Activated T-cell treated with anti-CD3 and anti-CD28 coated beads, Interleukin-2, amount 50 U/mL, for 24 hours (primary cell): ENCODE data around the gene MYO10.
"Not testable (repeated sequence)": the region's sequence is repeated elsewhere in the genome, so short reads cannot be mapped to it uniquely, and the experiment has no call there.

Experiments
- DNase-seq: peaks from one replicate; pipeline ENCODE4 v3.0.0-alpha.2; 2020
- H3K27ac Mint-ChIP-seq: 2 replicates; pipeline ENCODE4 v1.8.0; 2020; ENCODE audit warnings: mild to moderate bottlenecking, mixed read lengths
- H3K27me3 Mint-ChIP-seq: 2 replicates; pipeline ENCODE4 v1.8.0; 2020; ENCODE audit warnings: mixed read lengths
- H3K36me3 Mint-ChIP-seq: 2 replicates; pipeline ENCODE4 v1.8.0; 2020; ENCODE audit warnings: low read depth, mixed read lengths
- H3K4me1 Mint-ChIP-seq: 2 replicates; pipeline ENCODE4 v1.8.0; 2020; ENCODE audit warnings: low read depth, mixed read lengths
- H3K4me3 Mint-ChIP-seq: 2 replicates; pipeline ENCODE4 v1.8.0; 2020; ENCODE audit warnings: mild to moderate bottlenecking, moderate library complexity, mixed read lengths
- H3K9me3 Mint-ChIP-seq: 2 replicates; pipeline ENCODE4 v1.8.0; 2020; ENCODE audit warnings: mixed read lengths

Gene MYO10

GRCh38 chr5:16727755-16728325 lies 208.2 kb downstream of the MYO10 start:
- H3K36me3 Mint-ChIP-seq = no peaks in the 10 kb centered on the region
- H3K27ac Mint-ChIP-seq = no peak overlapping the region
- peaks cover 10% of the 10 kb centered on the region for H3K27me3 Mint-ChIP-seq
- H3K4me3 Mint-ChIP-seq = no peak overlapping the region
- H3K4me1 Mint-ChIP-seq = peaks cover 13% of the 10 kb centered on the region
- H3K9me3 Mint-ChIP-seq = no peaks in the 10 kb centered on the region
- DNase-seq = no peak

- DNase-seq = no peak
- Mint-ChIP-seq H3K4me3 (no peak overlapping the region), H3K36me3 (no peaks in the 10 kb centered on the region), H3K9me3 (no peaks in the 10 kb centered on the region), H3K27me3 (peaks cover 7% of the 10 kb centered on the region), H3K27ac (no peak overlapping the region), H3K4me1 (peaks cover 13% of the 10 kb centered on the region)
Observed at GRCh38 chr5:16726538-16726946, 209.5 kb downstream of the MYO10 start.

GRCh38 chr5:16725575-16725974 lies 210.5 kb downstream of the MYO10 start:
- H3K27me3 Mint-ChIP-seq = peaks cover 5% of the 10 kb centered on the region
- H3K27ac Mint-ChIP-seq = no peak overlapping the region
- peaks cover 13% of the 10 kb centered on the region for H3K4me1 Mint-ChIP-seq
- no peaks in the 10 kb centered on the region for H3K36me3 Mint-ChIP-seq
- H3K4me3 Mint-ChIP-seq = no peak overlapping the region
- H3K9me3 Mint-ChIP-seq = no peaks in the 10 kb centered on the region
- DNase-seq = no peak

GRCh38 chr5:16723821-16724220 lies 212.3 kb downstream of the MYO10 start:
- Mint-ChIP-seq H3K27me3 (no peaks in the 10 kb centered on the region), H3K4me3 (no peak overlapping the region), H3K4me1 (peaks cover 13% of the 10 kb centered on the region), H3K27ac (no peak overlapping the region), H3K9me3 (no peaks in the 10 kb centered on the region), H3K36me3 (no peaks in the 10 kb centered on the region)
- no peak for DNase-seq

GRCh38 chr5:16722097-16722495 lies 214.0 kb downstream of the MYO10 start:
- no peak for DNase-seq
- H3K4me3 Mint-ChIP-seq = no peak overlapping the region
- no peaks in the 10 kb centered on the region for H3K36me3 Mint-ChIP-seq
- H3K4me1 Mint-ChIP-seq = peaks cover 10% of the 10 kb centered on the region
- H3K9me3 Mint-ChIP-seq = no peaks in the 10 kb centered on the region
- no peak overlapping the region for H3K27ac Mint-ChIP-seq
- no peaks in the 10 kb centered on the region for H3K27me3 Mint-ChIP-seq

GRCh38 chr5:16721151-16722096 lies 214.7 kb downstream of the MYO10 start:
- Mint-ChIP-seq H3K4me1 (peaks cover 6% of the 10 kb centered on the region), H3K4me3 (no peak overlapping the region), H3K27ac (no peak overlapping the region), H3K36me3 (no peaks in the 10 kb centered on the region), H3K9me3 (no peaks in the 10 kb centered on the region), H3K27me3 (no peaks in the 10 kb centered on the region)
- DNase-seq = no peak

GRCh38 chr5:16718036-16718435 lies 218.1 kb downstream of the MYO10 start:
- not testable (repeated sequence) for DNase-seq, H3K36me3 Mint-ChIP-seq, H3K9me3 Mint-ChIP-seq, H3K4me1 Mint-ChIP-seq, H3K4me3 Mint-ChIP-seq, H3K27ac Mint-ChIP-seq
- H3K27me3 Mint-ChIP-seq = peaks cover 11% of the 10 kb centered on the region

GRCh38 chr5:16713386-16713928 lies 222.6 kb downstream of the MYO10 start:
- Mint-ChIP-seq H3K36me3 (no peaks in the 10 kb centered on the region), H3K27ac (no peak overlapping the region), H3K27me3 (peaks cover 20% of the 10 kb centered on the region), H3K4me1 (peaks cover 1% of the 10 kb centered on the region), H3K9me3 (no peaks in the 10 kb centered on the region), H3K4me3 (peak overlapping the region; percentile 10)
- no peak for DNase-seq

- Mint-ChIP-seq H3K4me1 (peaks cover 1% of the 10 kb centered on the region), H3K36me3 (no peaks in the 10 kb centered on the region), H3K9me3 (no peaks in the 10 kb centered on the region), H3K27ac (no peak overlapping the region), H3K4me3 (no peak overlapping the region), H3K27me3 (peaks cover 20% of the 10 kb centered on the region)
- DNase-seq = no peak
Observed at GRCh38 chr5:16712620-16713019, 223.5 kb downstream of the MYO10 start.

GRCh38 chr5:16712178-16712577 lies 223.9 kb downstream of the MYO10 start:
- Mint-ChIP-seq H3K36me3 (no peaks in the 10 kb centered on the region), H3K4me3 (no peak overlapping the region), H3K9me3 (no peaks in the 10 kb centered on the region), H3K4me1 (peaks cover 1% of the 10 kb centered on the region), H3K27me3 (peaks cover 20% of the 10 kb centered on the region), H3K27ac (no peak overlapping the region)
- no peak for DNase-seq

GRCh38 chr5:16709691-16710433 lies 226.2 kb downstream of the MYO10 start:
- Mint-ChIP-seq H3K9me3 (no peaks in the 10 kb centered on the region), H3K27me3 (peaks cover 20% of the 10 kb centered on the region), H3K4me1 (peaks cover 1% of the 10 kb centered on the region), H3K27ac (no peak overlapping the region), H3K4me3 (no peak overlapping the region), H3K36me3 (no peaks in the 10 kb centered on the region)
- no peak for DNase-seq

GRCh38 chr5:16707869-16708192 lies 228.3 kb downstream of the MYO10 start:
- Mint-ChIP-seq H3K4me1 (no peaks in the 10 kb centered on the region), H3K27me3 (peaks cover 7% of the 10 kb centered on the region), H3K27ac (no peak overlapping the region), H3K36me3 (no peaks in the 10 kb centered on the region), H3K4me3 (no peak overlapping the region), H3K9me3 (no peaks in the 10 kb centered on the region)
- no peak for DNase-seq

- Mint-ChIP-seq H3K4me1 (no peaks in the 10 kb centered on the region), H3K27me3 (peaks cover 4% of the 10 kb centered on the region), H3K36me3 (no peaks in the 10 kb centered on the region), H3K9me3 (no peaks in the 10 kb centered on the region), H3K27ac (no peak overlapping the region), H3K4me3 (no peak overlapping the region)
- no peak for DNase-seq
Observed at GRCh38 chr5:16707168-16707868, 228.8 kb downstream of the MYO10 start.

- Mint-ChIP-seq H3K9me3 (no peaks in the 10 kb centered on the region), H3K27ac (no peak overlapping the region), H3K4me1 (no peaks in the 10 kb centered on the region), H3K27me3 (peaks cover 4% of the 10 kb centered on the region), H3K4me3 (no peak overlapping the region), H3K36me3 (no peaks in the 10 kb centered on the region)
- no peak for DNase-seq
Observed at GRCh38 chr5:16704945-16705344, 231.1 kb downstream of the MYO10 start.
